ENCODE data around the gene SLK.
A peak's percentile ranks its signal among the peaks of the same experiment; 100 is the strongest.

SLK gene

GRCh38 chr10:103942866-103943265, 24.1 kb upstream of the SLK start:
- no peak for DNase-seq

GRCh38 chr10:103947799-103948516, 19.0 kb upstream of the SLK start:
- no peak for DNase-seq

DNA sequence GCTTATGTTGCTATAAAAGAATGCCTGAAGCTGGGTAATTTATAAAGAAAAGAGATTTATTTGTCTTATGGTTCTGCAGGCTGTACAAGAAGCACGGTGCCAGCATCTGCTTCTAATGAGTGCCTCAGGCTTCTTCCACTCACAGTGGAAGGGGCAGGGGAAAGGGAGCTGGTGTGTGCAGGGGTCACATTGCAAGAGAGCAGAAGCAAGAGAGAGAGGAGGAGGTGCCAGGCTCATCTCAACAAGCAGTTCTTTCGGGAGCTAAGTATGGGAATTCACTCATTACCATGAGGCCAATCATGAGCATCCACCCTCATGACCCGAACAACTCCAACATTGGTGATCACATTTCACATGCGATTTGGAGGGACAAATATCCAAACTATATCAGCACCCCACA, 17.2 kb upstream of the SLK start:
- no peak for DNase-seq

DNA sequence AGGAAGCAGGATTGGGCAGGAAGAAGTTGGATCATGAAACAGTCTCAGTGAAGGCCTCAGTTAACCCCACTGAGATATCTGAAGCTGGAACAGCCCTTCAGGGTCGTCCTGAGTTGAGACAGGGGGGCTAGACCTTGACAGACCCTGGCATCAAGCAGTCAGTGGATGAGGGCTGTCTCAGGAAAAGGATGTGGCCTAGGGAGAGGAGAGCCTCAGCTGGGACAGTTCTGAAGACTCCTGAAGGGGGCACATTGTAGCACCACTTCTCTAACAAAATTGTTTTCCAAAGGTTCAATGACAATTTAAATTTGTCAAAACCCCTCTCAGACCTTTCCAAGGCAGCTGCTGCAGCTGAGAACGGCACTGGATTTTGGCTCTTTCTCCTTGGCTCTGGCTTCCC, 15.8 kb upstream of the SLK start:
- no peak for DNase-seq

DNA sequence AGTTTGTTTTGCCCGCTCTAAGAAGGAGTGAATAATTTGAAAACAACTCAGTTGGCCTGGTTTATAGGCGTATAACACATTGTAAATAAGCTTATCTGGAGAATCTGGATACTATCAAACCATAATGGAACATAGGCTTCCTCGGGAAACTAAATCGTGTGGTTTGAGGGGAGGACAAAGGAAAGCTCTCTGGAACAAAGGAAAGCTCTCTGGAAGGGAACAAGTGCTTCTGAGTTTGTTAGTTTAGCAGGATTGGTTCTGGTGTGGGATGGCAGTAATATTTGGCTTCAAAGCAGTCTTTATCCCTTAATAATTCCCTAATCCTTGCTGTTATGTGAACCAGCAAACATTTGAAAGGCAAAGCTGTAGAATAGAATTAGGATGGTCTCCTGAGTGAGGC, 15.0 kb upstream of the SLK start:
- DNase-seq = no peak

DNA sequence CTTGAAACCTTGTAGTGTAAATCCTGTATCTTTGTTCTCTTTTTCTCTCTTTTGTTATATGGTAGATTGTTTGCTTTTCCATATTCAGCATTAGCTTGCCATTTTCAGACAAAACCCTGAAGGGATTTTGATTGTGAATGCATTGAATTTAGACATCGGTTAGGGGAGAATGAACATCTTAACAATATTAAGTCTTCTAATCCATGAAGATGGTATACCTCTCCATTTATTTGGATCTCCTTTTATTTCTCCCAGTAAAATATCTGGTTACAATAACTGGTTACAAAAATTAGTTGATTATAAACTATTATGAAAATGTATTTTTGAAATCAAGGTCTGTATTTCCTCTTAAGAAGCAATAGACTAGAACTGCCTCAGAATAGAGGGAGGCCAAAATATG, 12.4 kb upstream of the SLK start:
- no peak for DNase-seq

- peak in 2 of 3 donors; percentile 26 to 41 for DNase-seq
Observed at GRCh38 chr10:103958996-103959395, 7.9 kb upstream of the SLK start.

GRCh38 chr10:103960103-103960502, 6.8 kb upstream of the SLK start:
- no peak for DNase-seq

GRCh38 chr10:103967448-103968071, 620 bp downstream of the SLK start:
- peak; percentile 67 to 89 (median 75) for DNase-seq

DNA sequence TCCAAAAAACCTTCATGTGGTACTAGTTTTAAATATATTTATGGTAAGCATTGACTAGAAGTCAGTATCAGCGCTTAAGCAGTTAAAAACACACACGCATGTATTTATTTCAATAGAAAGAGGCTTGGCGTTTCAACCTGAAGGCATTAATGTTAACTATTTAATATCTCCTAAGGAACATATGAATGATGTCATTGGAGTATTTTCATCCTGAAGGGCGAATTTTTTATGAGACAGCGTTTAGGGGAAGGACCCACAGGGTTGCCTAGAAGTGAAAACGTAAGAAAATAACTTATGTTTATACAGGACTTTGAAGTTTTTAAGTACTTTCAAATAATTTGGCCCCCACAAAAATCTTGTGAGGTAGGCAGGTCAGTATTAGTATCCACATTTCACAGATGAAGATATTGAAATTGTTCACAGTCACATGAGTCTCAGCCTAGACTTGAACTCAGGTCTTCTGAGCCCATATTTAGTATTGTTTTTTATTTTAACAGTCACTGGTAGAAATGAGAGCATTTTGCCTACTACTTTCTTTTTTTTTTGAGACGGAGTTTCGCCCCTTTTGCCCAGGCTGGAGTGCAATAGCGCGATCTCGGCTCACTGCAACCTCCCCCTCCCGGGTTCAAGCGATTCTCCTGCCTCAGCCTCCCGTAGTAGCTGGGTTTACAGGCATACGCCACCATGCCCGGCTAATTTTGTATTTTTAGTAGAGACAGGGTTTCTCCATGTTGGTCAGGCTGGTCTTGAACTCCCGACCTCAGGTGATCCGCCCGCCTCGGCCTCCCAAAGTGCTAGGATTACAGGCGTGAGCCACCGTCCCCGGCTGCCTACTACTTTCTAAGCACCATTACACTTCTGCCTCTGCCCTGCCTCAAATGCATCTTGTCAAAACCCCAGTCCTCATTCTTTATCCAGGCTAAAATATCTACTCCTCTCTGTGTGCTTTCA, 1.8 kb downstream of the SLK start:
- peak; percentile 48 to 70 (median 64) for DNase-seq

- DNase-seq = no peak
Observed at GRCh38 chr10:103969436-103969835, 2.5 kb downstream of the SLK start.

DNA sequence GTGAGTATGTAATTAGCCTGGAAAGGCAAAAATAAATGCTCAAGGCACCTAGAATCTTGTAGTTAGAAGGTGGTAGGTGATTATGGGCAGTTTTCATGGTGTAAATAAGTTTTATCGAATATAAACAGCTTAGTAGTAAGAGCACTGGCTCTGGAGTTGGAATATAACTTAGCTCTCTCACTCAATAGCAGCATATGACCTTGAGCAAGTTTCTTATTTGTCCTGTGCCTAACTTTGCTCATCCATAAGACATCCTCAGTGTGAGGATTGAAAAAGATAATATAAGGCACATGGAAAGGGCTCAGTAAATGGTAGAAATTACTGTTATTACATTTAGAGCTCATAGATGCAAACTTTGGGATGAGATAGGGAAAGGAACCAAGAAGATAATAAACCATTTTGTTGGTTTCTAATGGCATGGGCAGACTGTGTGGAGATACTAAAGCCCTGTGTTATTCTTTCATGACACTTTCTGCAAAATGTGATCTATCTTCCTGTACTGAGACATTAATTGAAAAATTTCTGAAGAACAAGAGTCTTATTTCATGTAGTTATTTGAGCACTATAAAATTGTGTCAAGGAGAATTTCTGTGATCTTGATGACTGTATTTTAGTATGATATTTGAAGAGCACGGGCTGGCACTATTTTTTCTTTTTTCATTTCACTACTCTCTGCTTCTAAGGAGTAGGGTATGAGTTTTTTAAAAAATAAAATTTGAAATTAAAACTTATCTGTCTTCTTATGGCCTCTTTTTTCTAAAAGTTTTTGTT, 3.1 kb downstream of the SLK start:
- no peak for DNase-seq

- DNase-seq = no peak
Observed at GRCh38 chr10:103975169-103975568, 8.2 kb downstream of the SLK start.

- no peak for DNase-seq
Observed at GRCh38 chr10:103977204-103977603, 10.3 kb downstream of the SLK start.

DNA sequence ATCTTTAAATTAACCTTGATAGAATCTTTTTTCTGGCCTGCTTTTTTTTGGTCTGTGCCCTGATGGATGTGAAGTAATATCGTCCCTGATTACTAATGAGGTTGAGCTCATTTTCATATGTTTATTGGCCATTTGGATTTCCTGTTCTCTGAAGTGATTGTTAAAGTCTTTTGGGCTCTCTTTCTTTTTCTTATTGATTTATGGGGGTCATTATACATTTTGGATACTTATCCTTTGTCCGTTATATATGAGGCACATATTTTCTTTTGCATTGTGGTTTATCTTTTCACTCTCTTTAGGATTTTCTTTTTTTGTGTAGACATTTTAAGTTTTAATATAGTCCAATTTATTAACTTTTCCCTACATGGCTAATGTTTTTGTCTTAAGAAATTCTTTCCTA, 12.6 kb downstream of the SLK start:
- no peak for DNase-seq

DNA sequence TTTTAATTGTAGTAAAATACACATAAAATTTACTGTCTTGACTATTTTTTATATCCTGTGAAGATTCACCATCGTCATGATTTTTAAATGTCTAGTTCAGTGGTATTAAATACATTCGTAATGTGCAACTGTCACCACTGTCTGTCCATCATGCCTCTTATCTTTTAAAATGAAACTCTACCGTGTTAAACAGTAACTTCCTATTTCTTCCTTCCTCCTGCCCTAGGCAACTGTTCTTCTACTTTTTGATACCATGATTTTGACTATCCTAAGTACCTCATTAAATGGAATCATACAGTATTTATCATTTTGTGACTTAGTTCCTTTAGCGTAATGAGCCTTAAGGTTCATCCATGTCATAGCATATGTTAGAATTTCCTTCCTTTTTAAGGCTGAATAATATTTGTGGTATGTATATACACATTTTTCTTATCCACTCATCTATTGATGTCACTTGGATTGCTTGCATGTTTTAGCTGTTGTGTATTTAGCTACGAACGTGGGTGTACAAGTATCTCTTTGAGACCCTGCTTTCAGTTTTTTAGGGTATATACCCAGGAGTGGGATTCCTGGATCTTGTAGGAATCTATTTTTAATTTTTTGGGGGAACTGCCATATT, 13.5 kb downstream of the SLK start:
- DNase-seq = peak in 1 of 3 donors; percentile 19

GRCh38 chr10:103982639-103983038, 15.7 kb downstream of the SLK start:
- no peak for DNase-seq

- DNase-seq = no peak
Observed at GRCh38 chr10:103983367-103983911, 16.5 kb downstream of the SLK start.

- no peak for DNase-seq
Observed at GRCh38 chr10:103985726-103986125, 18.8 kb downstream of the SLK start.

DNA sequence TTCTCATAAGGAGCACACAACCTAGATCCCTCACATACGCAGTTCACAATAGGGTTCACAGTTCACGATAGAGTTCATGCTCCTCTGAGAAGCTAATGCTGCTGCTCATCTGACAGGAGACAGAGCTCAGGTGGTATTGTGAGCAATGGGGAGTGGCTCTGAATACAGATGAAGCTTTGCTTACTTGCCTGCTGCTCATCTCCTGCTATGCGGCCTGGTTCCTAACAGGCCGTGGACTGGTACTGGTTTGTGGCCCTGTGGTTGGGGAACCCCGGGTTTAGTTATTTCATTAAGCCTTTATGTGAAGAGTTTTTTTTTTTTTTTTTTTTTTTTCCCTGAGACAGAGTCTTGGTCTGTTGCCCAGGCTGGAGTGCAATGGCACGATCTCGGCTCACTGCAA, 19.4 kb downstream of the SLK start:
- no peak for DNase-seq

DNA sequence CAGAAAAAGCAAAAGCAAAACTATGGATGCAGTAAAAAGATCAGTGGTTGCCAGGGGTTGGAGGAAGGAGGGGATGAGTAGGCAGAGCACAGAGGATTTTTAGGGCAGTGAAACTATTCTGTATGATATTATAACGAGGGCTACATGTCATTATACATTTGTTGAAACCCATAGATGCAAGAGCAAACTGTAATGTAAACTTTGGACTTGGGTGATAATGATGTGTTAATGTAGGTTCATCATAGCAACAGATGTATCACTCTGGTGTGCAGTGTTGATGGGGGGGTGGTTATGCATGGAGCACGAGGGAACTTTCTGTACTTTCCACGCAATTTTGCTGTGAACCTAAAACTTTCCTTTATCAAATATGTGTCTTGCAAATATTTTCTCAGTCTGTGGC, 23.2 kb downstream of the SLK start:
- DNase-seq = no peak

- no peak for DNase-seq
Observed at GRCh38 chr10:103990531-103990930, 23.6 kb downstream of the SLK start.
